Peyer's patch (tissue), 4 donors: ENCODE measurements around the gene CYSTM1.

Source experiments
- CTCF ChIP-seq, 6 experiments: fragments of 450-650 bp in 4 of 6; fragments of 200-600 bp in 2 of 6; sonication (generic) in 1 of 6; IDR thresholded peaks; one replicate each; pipeline ENCODE4 v1.5.1; 2017 to 2019; ENCODE audit warnings: antibody characterized with exemption in 6 of 6, mild to moderate bottlenecking in 3 of 6, moderate library complexity in 1 of 6
- POLR2A ChIP-seq, 2 donors: fragments of 450-650 bp; IDR thresholded peaks; one replicate each; pipeline ENCODE4 v1.5.1; 2017; ENCODE audit warnings: antibody characterized with exemption in 2 of 2, mild to moderate bottlenecking in 2 of 2, moderate library complexity in 2 of 2

GRCh38 chr5:140256726-140257125, 81.7 kb downstream of the CYSTM1 start:
- TF ChIP-seq CTCF (IDR thresholded peaks at IDR 0.05) (no peak), POLR2A (IDR thresholded peaks at IDR 0.05) (no peak)
